ENCODE data around the gene PSME4.

DNA sequence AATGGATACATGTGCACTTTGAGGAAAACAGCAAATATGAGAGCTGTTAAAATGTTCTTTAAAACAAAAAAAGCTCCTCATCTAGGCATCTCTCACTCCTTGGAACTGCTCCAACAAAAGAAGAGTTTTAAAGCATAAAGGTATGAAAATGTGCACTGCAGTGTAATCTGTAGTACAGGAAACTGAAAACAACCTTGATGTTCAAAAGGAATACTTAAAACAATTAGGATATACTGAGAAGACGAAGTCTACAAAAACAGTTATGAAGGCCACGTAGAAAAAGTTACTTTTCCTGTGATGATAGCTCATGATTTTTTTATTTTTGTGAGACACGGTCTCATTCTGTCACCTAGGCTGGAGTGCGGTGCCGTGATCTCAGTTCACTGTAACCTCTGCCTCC, 109.0 kb downstream of the PSME4 start:
- TF ChIP-seq, protein P1, sequence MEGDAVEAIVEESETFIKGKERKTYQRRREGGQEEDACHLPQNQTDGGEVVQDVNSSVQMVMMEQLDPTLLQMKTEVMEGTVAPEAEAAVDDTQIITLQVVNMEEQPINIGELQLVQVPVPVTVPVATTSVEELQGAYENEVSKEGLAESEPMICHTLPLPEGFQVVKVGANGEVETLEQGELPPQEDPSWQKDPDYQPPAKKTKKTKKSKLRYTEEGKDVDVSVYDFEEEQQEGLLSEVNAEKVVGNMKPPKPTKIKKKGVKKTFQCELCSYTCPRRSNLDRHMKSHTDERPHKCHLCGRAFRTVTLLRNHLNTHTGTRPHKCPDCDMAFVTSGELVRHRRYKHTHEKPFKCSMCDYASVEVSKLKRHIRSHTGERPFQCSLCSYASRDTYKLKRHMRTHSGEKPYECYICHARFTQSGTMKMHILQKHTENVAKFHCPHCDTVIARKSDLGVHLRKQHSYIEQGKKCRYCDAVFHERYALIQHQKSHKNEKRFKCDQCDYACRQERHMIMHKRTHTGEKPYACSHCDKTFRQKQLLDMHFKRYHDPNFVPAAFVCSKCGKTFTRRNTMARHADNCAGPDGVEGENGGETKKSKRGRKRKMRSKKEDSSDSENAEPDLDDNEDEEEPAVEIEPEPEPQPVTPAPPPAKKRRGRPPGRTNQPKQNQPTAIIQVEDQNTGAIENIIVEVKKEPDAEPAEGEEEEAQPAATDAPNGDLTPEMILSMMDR (IDR thresholded peaks at IDR 0.05): no peak
- TF ChIP-seq POLR2A (IDR thresholded peaks at IDR 0.05): no peak

Measured in testis (tissue), 2 donors.